Activated CD4-positive, CD25-positive, alpha-beta regulatory T cell treated with anti-CD3 and anti-CD28 coated beads, Interleukin-2, amount 50 U/mL, for 16 hours (primary cell): ENCODE data around the gene WIPF2.
"Not testable (repeated sequence)": the region's sequence is repeated elsewhere in the genome, so short reads cannot be mapped to it uniquely, and the experiment has no call there.

Experiments used
- DNase-seq: peaks from one replicate; pipeline ENCODE4 v3.0.0-alpha.2; 2020; ENCODE audit warnings: low read depth, low spot score

The WIPF2 gene

DNA sequence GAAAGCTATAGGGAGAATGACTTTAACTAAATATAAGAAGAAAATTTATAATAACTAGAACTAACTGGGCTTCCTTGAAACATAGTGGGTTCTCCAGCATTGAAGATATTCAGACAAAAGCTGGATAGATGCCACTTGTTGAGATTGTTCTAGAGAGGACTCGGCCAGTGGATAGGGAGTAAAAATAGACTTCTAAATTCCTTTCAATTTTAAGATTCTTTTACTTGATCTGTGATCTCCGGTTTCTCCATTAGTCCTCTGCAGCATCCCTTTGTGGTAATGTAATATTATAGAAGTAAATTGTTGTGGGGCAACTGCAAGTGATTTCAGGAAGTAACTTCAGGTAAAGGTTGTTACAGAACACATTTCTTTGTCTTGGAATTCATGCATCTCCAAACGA, 79.6 kb downstream of the WIPF2 start:
- no peak for DNase-seq

DNA sequence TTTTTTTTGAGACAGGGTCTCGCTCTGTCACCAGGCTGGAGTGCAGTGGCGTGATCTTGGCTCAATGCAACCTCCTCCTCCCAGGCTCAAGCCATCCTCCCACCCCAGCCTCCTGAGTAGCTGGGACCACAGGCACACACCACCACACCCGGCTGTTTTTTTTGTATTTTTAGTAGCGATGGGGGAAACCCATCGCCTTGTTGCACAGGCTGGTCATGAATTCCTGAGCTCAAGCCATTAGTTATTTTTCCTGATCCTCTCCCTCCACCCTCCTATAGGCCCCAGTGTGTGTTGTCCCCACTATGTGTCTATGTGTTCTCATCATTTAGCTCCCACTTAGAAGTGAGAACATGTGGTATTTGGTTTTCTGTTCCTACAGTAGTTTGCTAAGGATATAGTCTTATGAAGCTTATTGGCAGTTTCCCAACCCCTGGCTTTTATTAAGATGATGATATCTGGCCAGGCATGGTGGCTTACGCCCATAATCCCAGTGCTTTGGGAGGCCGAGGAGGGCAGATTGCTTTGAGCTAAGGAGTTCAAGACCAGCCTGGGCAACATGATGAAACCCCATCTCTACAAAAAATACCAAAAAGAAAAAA, 80.2 kb downstream of the WIPF2 start:
- DNase-seq: not testable (repeated sequence)

DNA sequence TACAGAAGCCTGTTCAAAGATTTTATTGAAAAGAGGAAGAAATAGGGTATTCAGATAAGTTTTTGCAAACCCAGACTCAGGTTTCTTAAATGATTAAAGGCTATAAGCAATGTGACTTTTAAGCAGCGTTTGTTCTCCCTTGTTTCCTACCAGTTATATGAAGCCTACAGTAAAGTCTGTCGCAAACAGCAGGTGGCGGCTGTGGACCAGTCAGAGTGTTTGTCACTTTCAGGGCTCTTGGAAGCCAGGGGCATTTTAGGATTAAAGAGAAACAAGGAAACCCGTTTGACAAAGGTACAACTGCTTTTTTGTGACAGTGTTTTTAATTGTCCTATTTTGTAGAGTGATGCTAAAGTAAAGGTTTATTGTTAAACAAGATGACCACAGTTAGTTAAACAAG, 82.2 kb downstream of the WIPF2 start:
- DNase-seq: no peak

DNA sequence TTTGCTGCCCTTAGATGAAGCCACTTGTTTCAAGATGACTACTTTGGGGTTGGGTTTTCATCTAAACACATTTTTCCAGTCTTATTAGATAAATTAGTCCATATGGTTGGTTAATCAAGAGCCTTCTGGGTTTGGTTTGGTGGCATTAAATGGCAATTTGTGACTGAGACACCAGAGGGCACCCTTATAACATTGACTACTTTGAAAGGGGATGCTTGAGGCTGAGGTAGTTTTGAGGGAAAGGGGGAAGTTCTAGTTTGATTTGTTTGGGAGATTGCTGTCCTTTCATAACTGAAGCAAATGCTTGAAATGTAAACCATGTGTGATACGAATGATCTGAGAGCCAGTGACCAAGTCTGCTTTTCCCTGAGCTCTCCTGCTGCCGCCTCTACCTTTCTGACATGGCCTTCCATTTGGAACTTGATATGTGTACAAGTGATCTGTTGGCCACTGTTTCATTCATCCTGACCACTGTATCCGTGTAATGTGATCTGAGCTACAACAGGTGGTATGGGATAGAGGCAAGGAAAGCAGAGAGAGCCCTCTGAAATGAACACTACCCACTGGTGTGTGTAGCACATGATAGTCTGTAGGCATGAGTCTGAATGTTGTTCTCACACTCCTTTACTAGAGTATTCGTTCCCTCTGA, 84.0 kb downstream of the WIPF2 start:
- DNase-seq: no peak

DNA sequence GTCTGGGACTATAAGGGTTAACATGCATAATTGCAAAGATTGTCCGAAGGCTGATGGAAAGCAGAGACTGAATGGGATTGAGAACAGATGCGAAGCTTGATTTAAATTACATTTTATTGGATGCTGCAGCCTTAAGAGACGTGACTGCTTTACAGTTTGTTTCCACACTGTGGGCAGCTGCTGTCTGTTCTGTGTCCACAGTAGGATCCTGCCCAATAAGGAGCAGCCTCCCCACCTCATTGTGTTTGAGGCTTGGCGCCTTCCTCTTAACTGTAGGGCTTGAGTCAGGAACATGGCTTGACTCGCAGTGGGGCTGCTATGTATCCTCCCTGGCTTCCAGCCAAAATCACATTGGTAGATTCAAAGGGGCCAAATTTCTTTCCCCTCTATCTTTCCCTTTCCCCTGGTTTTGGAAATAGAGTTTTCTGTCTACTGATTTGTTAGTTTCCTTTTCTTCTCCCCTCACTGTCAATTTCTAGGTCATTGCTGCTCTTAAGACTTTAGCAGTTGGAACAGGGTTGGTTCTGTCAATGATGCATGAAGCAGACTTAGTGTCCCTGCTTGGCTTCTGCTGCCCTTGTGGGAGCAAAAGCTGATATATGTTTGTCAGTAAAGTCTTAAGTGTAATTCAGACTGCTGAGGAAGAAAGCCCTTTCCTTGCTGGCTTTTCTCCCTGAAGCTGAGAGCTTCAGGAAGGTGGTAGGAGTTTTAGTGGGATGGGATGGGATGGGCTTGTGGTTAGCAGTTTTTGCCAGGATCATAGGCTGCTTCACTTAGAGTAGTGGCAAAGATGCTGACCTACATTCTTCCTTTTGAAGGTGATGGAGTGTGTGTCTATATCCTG, 84.8 kb downstream of the WIPF2 start:
- DNase-seq: no peak

DNA sequence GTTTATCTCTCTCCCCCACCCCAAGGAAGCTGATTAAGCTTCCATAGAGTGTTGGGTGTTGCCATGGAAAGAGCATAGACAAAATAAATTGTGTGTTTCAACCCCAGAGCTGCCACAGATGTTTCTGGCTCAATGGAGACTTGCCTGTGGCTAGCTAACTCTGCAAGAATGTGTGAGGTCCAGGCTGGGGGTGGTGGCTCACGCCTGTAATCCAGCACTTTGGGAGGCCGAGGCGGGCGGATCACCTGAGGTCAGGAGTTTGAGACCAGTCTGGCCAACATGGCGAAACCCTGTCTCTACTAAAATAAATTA, 85.4 kb downstream of the WIPF2 start:
- not testable (repeated sequence) for DNase-seq

DNA sequence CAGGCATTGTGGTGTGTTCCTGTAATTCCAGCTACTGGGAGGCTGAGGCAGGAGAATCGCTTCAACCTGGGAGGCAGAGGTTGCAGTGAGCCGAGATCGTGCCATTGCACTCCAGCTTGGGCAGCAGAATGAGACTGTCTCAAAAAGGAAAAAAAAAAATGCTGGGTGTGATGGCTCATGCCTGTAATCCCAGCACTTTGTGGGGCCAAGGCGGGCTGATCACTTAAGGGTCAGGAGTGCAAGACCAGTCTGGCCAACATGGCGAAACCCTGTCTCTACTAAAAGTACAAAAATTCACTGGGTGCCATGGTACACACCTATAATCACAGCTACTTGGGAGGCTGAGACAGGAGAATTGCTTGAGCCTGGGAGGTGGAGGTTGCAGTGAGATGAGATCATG, 85.8 kb downstream of the WIPF2 start:
- DNase-seq: not testable (repeated sequence)

DNA sequence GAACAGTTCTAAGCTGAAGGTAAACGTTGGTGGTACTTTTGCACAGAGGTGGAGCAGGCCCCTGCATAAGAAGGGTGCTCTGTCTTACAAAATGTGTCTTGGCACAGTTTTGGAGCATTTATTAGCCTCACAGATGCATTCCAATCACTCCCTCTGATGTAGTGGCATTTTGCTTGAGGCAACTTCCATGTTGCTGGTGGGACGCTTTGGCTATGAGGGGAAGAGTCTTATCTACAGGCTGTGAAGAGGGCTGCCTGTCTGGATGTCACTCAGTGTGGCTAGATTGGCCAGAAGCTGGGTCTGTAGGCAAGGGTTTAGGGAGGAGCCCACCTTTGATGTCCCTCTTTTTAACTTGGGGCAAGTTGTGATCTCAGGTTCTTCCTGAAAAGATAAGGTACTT, 87.3 kb downstream of the WIPF2 start:
- DNase-seq: no peak

DNA sequence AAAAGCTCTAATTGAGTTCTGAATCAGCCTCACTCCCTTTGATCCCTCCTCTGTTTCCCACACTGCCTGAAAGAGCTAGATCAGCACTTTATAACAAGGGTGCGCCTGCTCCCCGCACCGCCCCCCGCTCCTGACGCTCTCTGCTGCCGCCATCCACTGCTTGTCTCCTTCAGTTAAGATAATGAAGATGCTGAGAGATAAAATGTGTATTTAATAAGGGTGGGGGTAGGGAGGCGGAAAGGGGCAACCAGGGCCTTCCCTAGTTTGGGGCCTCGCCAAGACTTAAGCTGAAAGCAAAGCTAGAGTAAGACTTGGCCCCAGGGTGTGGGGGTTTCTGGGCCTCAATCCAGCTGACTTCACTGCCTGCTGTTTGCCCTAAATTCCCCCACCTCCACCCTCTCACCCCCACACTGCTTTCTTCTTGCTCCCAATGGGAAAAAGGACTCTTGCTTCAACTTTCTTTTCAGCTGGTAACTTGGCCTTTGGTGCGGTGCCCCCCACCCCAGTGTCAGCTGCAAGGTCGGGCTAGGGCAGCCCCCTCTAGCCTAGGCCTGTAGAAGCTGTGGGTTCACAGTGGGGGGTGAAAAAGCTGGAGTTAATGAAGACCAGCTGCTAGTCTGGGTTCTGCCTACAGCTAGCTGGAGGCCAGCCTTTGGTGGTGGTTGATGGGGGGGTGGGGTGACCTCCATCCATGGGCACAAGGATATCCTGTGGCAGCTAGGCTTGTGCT, 88.1 kb downstream of the WIPF2 start:
- no peak for DNase-seq

DNA sequence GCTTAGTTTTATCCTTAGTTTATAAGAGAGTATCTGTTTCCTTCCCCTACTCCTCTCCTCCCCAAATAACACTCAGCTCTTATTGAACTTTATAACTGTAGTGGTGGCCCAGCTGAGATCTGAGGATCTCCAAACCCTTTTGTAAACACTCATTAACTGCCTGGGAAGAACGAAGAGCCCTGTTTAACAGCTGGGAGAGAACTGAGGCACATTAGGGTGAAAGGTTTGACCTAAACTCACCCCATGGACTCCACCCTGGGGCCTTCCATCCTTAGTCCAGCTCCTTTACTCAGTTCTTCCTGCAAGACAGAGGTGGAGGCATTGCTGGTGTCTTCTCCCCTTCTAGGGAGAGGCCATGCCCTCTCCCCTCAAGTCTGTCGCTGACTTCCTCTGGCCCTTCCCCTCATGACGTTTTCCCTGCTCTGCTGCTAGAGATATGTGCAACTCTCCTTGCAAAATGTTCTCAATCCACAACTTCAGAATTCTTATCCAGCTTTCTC, 88.7 kb downstream of the WIPF2 start:
- DNase-seq: no peak

DNA sequence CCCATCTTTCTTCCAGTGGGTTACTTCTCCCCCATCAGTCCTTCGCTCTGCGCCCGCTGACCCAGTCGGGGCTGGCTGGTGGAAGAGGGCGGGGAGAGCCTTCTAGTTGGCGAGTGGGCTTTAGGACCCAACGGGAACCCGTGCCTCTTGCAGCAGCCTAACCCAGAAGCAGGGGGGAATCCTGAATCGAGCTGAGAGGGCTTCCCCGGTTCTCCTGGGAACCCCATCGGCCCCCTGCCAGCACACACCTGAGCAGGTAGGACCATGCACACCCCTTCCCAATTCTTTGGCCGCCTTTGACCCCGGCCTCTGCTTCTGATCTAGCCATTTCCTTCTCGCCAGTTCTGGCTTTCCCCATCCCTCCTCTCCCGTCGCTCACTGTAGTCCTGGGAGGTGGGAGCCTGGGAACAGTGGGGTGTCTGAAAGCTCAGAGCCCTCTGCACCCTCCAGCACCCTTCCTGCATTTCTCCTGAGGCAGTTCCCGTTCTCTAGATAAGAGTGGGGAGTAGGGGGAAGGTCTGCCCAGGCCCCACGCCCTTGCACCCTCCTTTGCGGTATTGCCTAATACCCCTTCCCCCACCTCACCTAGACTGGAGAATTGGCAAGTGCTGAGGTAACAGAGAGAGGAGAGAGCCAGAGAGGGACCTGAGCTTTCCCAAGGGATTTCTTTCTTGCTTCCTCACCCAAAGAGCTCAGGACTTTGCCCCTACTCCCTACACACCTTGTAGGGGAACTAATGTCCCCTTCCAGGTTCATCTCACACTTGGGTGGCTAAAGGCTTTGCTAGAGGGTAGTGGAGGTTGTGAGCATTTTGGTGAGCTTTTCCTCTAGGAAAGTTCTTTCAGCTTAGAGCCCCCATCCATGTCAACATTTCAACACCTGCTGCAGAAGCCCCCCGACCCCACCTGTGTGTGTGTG, 90.2 kb downstream of the WIPF2 start, which contains the start of gene RARA:
Gene RARA, plus strand, starts transcription at position 150 of the 918 bp plus-strand sequence. CDS start 22,039 bp downstream, outside the sequence.
- DNase-seq: no peak

DNA sequence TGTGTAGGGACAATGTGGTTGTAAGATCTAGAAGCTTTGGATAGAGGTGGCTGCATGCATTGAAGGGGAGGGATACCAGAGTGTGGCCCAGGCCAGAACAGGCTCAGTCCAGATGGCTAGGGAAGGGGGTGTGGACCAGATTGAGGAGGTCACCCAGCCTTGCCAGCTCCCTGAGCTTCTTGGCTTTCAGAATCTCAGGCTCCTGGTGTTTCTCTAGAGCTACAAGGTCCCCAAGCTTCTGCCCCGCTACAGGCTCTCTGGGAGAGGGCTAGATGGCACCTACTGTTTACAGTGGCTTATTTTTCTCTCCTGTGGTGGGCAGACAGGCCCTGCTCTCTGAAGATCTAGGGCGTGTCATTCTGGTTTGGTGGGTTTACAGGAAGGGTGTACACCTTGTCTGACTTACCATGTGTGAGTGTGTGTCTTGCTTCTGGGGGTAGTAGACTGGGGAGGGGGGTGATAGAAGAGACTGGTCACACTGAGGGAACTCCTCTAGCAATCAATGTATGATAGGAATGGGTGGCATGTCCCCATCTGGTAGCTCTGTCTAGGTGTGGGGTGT, 90.9 kb downstream of the WIPF2 start:
- DNase-seq: no peak

DNA sequence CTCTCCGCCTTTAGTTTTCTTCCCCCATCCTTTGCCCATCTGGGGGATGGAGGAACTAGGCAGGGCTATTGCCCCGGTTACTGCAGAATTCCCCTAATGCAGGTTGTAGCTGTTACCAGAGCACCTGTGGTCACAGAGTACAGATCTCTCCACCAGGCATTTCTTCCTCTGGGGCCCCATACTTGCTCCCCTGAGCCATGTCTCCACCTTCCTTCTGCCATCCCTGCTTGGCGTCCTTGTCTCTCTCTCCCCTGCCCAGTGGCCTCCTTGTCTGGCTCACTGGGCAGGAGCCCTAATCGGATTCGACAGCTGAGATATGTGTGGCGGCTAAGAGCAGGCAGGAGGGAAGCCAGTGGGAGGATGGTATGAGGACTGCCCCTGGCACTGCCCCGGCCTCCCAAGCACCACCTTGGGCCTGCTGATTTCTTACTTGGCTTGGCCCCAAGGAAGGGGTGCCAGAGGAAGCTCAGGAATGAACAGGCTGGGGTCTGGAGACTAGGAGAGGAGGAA, 91.8 kb downstream of the WIPF2 start:
- no peak for DNase-seq

DNA sequence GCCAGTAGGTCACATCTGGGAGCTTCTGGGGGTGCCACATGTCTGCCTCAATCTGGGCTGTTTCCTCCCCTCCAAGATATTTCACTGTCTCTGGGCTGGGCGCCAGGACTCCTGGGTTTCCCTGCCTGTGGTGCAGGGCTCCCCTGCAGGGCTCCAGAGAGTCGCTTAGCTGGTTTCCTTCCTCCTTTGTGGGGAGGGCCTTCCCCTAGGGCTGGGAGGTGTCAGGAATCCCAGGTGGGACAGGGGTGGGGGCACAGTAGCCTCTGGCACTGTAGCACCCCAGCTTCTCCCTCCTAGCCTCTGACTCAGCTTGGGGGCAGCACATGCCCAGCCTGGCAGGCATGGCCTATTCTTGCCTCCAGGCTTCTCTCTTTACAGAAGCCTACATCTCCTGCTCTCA, 92.5 kb downstream of the WIPF2 start:
- DNase-seq: no peak

DNA sequence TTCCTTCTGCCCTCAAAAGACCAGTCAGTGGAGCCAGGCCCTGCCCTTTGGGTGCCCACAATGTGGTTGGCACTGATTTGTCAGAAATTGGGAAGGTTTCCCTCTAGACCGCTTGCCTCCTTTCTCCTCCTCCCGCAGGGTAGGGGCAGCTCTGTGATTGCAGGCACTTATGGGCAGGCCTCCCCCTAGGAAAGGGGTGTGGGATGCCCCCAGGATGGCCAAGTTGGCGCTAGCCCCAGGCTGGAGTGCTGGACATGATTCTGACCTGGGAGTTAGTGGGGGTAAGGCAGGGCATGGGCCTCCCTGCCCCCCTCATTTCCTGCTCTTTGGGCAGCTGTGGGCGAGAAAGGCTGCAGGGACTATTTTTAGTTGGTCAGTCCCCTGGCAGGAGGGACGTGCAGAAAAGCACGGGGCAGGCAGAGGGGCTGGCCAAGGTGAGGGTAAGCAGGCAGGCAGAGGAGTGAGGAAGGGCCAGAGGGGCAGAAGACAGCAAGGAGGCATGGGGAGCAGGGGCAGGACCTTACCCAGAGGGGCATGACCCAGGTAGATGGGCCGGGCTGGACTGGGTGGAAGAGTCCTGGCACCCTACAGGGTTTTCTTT, 93.1 kb downstream of the WIPF2 start:
- no peak for DNase-seq

DNA sequence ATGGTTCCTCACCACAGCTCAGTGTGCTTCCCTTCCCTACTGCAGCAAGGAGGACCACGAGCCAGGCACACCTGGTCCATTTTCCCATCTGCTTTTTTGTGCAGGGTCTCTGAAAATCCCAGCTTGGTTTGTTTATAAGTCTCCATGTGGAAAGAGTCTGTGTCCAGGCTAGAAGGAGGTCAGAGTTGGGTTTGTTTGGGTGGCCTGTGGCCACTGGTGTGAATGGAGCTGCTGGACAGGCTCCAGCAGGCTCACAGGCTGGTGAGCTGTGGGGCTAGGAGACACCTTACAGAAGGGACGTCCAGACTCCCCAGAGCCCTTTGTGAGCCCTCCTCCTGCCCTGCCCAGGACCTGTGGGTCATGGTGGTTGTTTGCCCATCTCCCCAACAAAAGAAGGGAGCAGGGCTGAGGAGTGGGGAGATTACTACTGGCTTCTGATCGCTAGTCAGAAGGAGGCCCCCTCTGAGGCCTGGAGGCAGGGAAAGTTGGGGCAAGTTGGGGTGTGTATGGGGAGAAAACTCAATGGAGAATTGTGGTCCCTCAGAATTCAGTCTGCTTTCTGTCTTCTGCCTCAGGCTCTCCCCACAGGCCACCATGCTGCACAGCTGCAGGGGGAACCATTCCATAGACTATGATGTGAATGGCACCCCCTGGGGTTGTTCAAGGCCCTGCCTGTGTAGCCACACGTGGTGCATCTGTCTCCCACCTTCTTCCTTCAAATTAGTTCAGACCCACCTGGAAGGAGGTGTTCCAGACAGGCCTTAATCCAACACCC, 94.0 kb downstream of the WIPF2 start:
- no peak for DNase-seq

DNA sequence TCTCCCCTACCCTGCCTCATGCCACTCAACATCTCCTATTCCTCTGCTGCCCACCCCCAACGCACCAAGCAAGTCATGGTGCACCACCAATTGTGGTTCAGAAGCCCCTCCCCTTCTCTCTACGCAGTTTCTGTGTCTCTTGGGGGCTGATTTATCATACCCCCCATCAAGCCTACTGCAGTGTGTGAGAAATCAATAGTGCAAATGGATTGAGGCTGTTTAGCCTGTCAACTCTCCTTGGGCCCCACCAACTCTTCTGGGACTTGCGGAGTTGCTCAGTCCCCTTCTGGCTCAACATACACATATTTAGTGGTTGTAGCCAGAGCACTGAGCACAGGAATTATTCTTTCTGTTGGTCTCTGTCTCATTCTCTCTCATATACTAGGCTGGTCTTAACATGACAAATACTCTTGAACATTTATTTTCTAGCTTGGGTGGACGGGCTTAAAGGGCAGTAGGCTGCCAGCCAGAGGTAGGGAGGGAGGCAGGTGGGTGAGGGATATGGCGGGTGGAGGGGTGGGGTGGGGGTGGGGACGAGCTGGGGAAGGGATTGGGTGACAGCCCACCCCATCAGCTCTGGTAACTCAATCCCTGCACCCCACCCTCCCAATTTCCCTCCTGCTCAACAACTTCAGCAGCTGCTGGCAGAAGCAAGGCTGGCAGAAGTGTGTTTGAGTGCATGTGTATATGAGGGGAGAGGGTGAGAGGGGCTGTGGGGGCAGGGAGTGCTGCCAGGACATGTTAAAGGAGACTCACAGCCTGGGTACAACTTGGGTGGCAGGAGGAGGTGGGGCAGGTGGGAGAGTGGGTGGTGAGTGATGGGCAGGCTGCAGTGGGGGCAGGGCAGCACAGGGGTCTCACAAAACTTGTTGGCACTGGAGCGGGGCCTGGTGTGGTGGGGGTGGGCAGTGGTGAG, 94.8 kb downstream of the WIPF2 start:
- no peak for DNase-seq

DNA sequence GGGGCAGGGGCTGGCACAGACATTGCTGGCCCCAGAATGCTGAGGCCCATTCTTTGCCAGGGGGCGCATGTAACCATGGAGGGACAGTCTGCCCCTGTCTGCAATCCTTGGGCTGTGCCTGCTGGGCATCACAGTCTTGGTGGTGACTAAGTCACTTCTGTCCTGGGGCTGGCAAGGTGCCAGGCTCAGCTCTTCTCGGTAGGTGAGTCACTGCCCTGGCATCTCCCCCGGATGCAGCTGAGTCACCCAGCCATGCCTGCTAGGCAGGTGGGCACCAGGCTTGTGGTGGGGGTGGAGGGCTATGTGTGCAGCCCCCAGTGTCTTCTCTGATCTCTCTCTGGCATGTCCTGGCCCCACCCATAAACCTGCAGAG, 95.5 kb downstream of the WIPF2 start:
- peak; percentile 70 for DNase-seq
